Mesenteric fat pad (tissue), 1 donor: ENCODE results near the gene CAMSAP3. TPM values are rescaled to one million over a fixed set of nuclear protein-coding genes. Genes with fewer than 3 reads are reported as not detected.
A peak's percentile ranks its signal among the peaks of the same experiment; 100 is the strongest.
"Not testable (repeated sequence)": the region's sequence is repeated elsewhere in the genome, so short reads cannot be mapped to it uniquely, and the experiment has no call there.

ENCODE experiments used
- DNase-seq: peaks from one replicate; pipeline ENCODE4 v3.0.0-alpha.2; 2020; ENCODE audit warnings: low spot score
- total RNA-seq: library from RNA; stranded (reverse); fragmentation: NEBNext Ultra II Directional; extraction: Animal tissue kit (Norgen Biotek cat#: 25700); gene quantifications from one replicate; pipeline ENCODE4 v1.2.1, GENCODE V29; 2021
- donor health status: DM: yes; HTN: yes; CAD: no.

Gene CAMSAP3
- total RNA-seq, 1 donor from 2014 or later = 0.32 TPM

DNA sequence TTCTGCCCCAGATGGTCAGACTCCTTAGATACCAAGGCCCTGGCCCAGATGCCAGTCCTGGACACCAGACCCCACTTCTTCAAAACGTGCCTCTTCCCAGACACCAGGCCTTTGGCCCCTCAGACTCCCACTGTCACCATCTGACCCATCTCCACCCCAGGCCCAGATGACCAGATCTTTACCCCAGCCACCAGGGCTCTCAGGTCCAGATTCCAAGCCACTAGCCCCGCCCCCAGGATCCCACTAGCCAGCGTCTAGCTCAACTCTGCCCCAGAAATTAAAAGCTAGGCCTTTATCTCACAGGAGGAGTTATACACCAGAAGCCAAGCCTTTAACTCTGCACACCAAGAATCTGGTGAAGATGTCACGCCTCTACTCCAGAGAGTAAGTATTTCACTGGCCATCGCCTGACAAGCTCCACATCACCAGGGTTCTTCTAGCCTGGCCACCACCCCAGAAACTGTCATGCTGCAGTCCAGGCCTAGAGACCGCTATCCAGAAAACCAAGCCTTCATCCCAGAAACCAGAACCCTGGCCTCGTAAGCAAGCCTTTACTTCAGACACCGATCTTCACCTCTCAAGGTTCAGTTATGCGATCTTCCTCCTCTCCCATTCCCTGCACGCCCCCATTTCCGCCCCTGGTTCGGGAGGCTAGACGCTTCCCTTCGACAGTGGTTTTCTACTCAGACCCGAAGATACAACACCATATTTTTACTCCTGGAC is 33.1 kb downstream of the CAMSAP3 start:
- DNase-seq = no peak

DNA sequence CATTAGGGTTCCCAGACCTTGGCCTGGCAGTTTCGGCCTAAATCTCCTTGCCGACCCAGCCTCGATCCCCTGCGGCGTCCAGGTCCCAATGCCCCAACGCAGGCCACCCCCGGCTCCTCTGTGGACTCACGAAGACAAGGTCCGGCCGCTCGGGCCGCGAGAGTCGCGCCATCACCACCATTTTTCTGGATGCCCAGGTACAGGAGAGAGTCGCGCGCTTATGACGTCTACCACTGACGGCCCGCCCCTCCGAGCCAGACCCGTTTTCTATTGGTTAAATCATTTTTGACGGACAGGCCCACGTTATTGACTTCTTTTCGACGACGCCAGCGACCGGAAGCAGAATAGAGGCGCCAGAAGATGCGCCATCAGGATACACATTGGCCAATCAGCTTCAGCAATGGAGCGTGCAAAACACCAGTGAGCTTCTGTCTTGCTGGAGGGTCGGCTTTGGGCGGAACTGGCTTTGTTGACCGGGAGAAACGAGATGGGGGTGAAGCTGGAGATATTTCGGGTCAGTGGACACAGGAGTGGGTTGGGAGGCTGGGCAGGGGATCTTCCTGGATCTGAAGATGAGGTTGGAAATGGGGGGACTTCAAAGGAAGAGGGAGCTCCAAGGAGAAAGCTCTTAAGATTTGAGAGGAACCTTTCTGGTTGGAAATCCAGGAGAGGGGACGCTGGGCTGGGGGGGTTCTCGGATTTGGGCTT is 33.8 kb downstream of the CAMSAP3 start, which contains the start of the genes PET100 and XAB2:
TSS of gene PET100 (plus strand) at position 447 of the 708 bp plus-strand sequence. CDS start at position 488, 41 bp downstream.
TSS of gene XAB2 (minus strand) at position 199 of the 708 bp plus-strand sequence. CDS start at position 181, 18 bp downstream.
- peak; percentile 97 for DNase-seq

DNA sequence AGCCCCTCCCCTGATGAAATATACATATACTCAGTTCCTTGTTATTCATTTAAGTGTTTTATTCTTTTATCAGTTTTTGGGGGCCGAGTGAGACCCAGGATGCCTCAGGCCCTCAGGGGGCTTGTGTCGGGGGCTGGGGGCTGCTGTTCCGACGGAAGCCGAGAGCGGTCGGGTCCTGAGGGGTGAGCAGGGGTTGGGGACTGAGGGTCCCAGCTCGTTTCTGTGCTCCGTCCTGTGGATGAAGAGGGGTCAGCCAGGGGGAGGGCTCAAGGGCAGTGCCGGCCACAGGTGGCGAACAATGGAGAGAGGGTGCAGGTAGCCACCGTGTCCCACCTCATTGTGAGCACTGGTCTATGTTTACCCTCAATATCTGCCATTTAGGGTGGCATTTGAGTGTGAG is 35.9 kb downstream of the CAMSAP3 start:
- DNase-seq = no peak

GRCh38 chr19:7632340-7633203 is 36.9 kb downstream of the CAMSAP3 start:
- DNase-seq = no peak

- no peak for DNase-seq
Observed at GRCh38 chr19:7633698-7634097, 38.0 kb downstream of the CAMSAP3 start, which contains the start of gene PCP2. Gene PCP2 (minus strand): TSS chr19:7633719. CDS start chr19:7633457, 262 bp downstream.

DNA sequence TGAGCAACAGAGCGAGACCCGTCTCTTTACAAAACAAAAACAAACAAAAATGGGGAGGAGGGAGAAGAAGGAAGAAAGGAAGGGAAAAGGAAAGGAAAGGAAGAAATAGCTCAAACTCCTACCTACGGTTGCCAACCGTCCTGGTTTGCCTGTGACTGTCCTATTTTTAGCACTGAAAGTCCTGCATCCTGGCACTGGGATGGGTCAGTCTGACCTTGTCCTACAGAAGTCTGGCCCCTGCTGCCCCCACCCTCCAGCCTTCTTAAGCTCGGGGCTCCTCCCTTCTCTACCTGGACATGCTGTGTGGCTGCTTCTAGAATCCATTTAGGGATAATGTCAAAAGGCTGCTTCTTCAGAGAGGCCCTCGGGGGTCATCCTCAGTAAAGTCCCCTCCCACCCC is 40.0 kb downstream of the CAMSAP3 start:
- DNase-seq = no peak

GRCh38 chr19:7636317-7636690 is 40.6 kb downstream of the CAMSAP3 start:
- no peak for DNase-seq

DNA sequence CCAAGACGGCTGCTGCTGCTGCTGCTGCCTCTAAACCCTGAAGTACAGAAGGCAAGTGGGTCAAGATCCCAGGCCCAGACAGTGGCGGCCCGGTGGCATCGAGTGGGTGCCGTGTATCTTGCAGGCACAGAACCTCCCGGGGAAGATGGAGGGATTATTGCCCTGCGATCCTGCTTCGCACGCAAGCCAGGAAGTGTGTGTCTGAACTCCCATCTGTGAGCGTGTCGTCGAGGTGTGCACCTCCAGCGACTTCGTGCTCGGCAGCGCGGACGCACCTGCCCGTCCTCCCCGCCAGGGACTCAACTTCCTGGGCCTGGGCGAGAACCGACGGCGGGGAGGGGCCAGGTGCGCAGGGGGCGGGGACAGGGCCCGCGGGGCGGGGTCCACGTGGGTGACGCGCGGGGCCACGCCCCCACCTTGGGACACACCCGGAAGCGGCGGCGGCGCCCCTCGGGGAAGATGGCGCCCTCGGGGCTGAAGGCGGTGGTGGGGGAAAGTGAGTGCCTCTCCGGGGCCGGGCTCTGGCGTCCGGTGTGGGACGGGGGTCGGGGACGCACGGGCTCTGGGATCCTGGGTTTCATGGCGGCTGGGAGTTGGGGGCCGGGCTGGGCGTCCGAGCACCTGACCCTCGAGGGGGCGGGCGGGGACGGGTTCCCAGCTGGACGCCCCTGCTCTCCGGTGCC is 41.2 kb downstream of the CAMSAP3 start, which contains the start of gene STXBP2:
TSS of gene STXBP2 (plus strand) at position 420 of the 683 bp plus-strand sequence. CDS start at position 460, 40 bp downstream.
- peak; percentile 94 for DNase-seq

DNA sequence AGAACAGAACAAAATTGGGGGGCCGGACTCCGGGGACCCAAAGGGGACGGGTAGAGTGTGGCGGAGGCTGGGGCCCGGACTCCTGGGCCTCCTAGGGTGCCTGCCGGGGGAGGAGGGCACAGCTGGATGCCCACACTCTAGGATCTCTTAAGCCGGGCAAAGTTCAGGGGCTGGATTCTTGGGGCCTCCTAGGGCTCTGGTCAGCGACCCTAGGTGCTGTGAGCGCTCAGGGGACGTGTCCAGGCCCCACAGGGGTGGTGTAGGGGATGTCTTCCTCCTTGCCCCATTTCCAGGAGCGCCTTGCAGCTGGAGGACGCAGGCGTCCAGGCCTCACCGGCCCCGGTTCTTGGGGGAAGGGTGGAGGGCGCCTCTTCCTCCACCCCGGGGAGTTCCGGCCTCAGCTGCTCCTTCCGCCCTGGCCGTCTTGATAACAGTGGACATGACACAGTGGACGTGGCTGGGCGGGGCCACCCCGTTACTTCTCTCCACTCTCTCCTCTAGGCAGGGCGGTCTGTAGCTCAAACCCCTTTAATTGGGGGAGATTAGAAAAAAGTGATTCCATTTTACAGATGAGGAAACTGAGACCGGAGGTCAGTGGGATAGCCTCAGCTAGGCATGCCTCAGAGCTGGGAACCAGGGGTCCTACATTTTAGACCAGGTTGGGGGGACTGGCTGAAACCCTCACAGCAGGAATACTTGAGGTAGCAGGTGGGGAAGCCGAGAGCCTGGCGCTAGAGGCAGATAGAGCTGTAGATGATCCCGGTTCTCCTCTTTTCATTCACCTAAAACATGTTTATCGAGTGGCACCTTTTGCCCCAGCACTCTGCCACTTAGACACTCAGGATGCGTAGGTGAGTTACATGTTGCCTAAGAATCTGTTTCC is 42.0 kb downstream of the CAMSAP3 start:
- no peak for DNase-seq

DNA sequence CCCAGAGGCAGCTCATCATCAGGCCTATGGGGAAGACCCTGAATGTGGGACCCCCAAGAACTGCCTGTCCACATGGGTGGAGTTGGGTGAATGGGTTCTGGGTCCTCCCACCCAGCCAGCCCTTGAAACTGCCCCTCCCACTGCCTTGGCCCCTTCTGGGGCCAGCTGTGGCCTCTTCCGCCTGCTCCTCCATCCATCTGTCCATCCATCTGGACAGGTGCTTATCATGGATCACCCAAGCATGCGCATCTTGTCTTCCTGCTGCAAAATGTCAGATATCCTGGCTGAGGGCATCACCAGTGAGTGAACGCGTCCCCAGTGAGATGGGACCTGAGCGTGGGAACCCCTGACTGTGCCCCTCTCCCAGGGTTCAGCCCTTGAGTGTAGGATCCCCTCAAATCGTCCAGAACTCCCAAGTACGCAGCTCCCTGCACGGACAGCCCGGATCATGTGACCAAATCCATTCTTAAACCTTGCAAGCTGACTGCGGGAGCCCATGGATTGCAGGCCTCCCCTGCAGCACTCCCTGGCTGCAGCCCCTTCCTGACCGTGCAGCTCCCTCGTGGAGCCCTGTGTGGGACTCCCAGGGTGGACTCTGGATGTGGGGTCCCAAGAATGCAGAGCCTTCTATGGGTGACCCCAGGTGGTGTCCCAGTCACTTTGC is 43.3 kb downstream of the CAMSAP3 start:
- DNase-seq = no peak

GRCh38 chr19:7639863-7640348 is 44.2 kb downstream of the CAMSAP3 start:
- DNase-seq = no peak

DNA sequence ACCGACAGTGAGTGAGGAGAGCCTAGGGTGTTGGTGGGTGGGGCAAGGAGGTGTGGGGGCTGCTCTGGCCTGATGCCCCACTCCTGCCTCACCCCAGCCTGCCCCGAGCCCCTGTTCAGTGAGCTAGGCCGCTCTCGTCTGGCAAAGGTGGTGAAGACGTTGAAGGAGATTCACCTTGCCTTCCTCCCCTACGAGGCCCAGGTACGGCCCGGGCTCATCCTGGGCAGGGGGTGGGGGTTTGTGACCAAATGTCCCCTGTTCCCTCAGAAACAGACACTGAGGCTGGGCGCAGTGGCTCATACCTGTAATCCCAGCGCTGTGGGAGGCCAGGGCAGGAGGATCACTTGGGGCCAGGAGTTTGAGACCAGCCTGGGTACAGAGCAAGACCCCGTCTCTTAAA is 45.1 kb downstream of the CAMSAP3 start:
- no peak for DNase-seq

DNA sequence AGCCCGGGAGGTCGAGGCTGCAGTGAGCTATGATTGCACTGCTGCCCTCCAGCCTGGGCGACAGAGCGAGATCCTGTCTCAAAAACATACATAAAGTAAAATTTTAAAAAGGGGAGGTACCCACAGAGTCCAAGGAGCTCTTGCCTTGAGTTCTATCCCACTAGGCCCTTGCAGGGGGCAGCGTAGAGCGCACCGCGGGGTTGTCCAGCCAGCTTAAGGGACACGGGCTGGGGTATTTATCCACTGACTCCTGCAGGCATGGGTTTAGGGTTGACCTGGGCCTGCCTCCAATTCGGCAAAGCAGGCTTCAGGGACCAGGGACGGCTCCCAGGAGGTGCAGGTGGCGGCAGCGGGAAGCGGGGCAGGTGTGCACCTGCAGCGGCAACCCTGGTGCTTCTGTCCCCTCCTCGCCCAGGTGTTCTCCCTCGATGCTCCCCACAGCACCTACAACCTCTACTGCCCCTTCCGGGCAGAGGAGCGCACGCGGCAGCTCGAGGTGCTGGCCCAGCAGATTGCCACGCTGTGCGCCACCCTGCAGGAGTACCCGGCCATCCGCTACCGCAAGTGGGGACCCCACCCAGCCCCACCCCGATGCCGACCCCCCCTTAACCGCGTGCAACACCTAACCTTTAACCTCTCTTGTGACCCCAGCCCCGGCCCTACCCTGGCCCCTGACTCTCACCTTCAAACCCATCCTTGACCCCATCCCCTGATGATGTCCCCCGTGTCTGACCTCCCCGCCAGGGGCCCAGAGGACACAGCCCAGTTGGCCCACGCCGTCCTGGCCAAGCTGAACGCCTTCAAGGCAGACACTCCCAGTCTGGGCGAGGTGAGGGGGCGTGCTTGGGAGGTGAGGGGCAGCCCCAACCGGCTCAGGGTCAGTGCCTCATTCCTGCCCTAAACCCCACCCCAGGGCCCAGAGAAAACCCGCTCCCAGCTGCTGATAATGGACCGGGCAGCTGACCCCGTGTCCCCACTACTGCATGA is 45.9 kb downstream of the CAMSAP3 start:
- DNase-seq = no peak

GRCh38 chr19:7642295-7643030 is 46.8 kb downstream of the CAMSAP3 start:
- DNase-seq = no peak

DNA sequence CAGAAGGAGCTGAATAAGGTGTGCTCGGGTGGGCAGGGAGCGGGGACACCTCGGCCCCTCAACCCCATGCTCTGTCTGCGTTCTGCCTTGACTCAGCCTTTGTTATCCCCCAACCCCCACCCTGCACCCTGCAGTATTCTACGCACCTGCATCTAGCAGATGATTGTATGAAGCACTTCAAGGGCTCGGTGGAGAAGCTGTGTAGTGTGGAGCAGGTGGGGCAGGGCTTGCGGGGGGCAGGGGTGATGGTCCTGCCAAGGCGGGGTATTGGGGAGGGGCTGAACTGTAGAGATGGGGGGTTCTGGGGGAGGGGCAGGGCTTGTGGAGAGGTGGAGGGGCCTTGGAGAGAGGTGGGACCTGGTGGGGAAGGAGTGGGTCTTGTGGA is 47.4 kb downstream of the CAMSAP3 start:
- DNase-seq = no peak

DNA sequence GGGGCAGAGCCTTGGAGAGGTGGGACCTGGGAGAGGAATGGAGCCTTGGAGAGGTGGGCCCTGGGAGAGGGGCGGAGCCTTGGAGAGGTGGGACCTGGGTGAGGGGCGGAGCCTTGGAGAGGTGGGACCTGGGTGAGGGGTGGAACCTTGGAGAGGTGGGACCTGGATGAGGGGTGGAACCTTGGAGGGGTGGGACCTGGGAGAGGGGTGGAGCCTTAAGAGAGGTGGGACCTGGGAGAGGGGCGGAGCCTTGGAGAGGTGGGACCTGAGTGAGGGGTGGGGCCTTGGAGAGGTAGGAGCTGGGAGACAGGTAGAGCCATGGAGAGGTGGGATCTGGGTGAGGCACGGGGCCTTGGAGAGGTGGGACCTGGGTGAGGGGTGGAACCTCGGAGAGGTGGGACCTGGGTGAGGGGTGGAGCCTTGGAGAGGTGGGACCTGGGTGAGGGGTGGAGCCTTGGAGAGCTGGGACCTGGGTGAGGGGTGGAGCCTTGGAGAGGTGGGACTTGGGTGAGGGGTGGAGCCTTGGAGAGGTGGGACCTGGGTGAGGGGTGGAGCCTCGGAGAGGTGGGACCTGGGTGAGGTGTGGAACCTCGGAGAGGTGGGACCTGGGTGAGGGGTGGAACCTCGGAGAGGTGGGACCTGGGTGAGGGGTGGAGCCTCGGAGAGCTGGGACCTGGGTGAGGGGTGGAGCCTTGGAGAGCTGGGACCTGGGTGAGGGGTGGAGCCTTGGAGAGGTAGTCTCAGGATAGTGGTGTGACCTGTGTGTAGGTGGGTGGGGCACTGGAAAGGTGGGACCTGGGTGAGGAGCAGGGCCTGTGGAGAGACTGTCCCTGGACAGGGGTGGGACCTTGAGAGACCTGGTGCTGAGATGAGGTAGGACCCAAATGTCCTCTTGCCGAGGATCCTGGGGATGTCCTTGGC is 48.2 kb downstream of the CAMSAP3 start:
- not testable (repeated sequence) for DNase-seq
